H9 (cell line): ENCODE data around the gene CCDC148. TPM values are rescaled to one million over a fixed set of nuclear protein-coding genes. Genes with fewer than 3 reads are reported as not detected.

Experiments
- DNase-seq: peaks from one replicate; pipeline ENCODE4 v3.0.0-alpha.2; 2017
- H2AFZ ChIP-seq: one replicate; pipeline ENCODE4 v1.6.1; 2013; ENCODE audit warnings: mild to moderate bottlenecking, low read length, control low read depth, moderate library complexity
- H2AK5ac ChIP-seq: 2 replicates; pipeline ENCODE4 v1.6.1; 2013; ENCODE audit warnings: low read length, control low read depth, mixed read lengths; ENCODE audit not compliant: insufficient read length
- H2BK120ac ChIP-seq: one replicate; pipeline ENCODE4 v1.6.1; 2013; ENCODE audit warnings: low read depth, mild to moderate bottlenecking, low read length, control low read depth, inconsistent platforms; ENCODE audit not compliant: poor library complexity, severe bottlenecking
- H2BK12ac ChIP-seq: 2 replicates; pipeline ENCODE4 v1.6.1; 2013; ENCODE audit warnings: low read length, control low read depth, mixed read lengths, low read depth; ENCODE audit not compliant: insufficient read length
- H2BK15ac ChIP-seq: 2 replicates; pipeline ENCODE4 v1.6.1; 2013; ENCODE audit warnings: low read depth, low read length, control low read depth
- H2BK20ac ChIP-seq: one replicate; pipeline ENCODE4 v1.6.1; 2013; ENCODE audit warnings: low read depth, mild to moderate bottlenecking, low read length, control low read depth, inconsistent platforms; ENCODE audit not compliant: poor library complexity, severe bottlenecking
- H2BK5ac ChIP-seq: 2 replicates; pipeline ENCODE4 v1.6.1; 2013; ENCODE audit warnings: low read length, control low read depth, mixed read lengths; ENCODE audit not compliant: insufficient read length
- H3K14ac ChIP-seq: 2 replicates; pipeline ENCODE4 v1.6.1; 2013; ENCODE audit warnings: low read length, control low read depth; ENCODE audit not compliant: insufficient read depth
- H3K18ac ChIP-seq: 2 replicates; pipeline ENCODE4 v1.6.1; 2013; ENCODE audit warnings: low read depth, mild to moderate bottlenecking, mixed read lengths, low read length, control low read depth; ENCODE audit not compliant: insufficient read length
- H3K23ac ChIP-seq: 2 replicates; pipeline ENCODE4 v1.6.1; 2013; ENCODE audit warnings: low read length, control low read depth, mixed read lengths, low read depth; ENCODE audit not compliant: insufficient read length
- H3K23me2 ChIP-seq: 2 replicates; pipeline ENCODE4 v1.6.1; 2013; ENCODE audit warnings: low read depth, mild to moderate bottlenecking, mixed read lengths, low read length, control low read depth; ENCODE audit not compliant: insufficient read length, poor library complexity, severe bottlenecking
- H3K27ac ChIP-seq: 2 replicates; pipeline ENCODE4 v1.5.1; 2013; ENCODE audit warnings: low read length, control low read depth, mixed read lengths, low read depth; ENCODE audit not compliant: insufficient read length
- H3K27me3 ChIP-seq: 2 replicates; pipeline ENCODE4 v1.6.1; 2013; ENCODE audit warnings: low read length, control low read depth, inconsistent platforms; ENCODE audit not compliant: insufficient read depth
- H3K4ac ChIP-seq: 2 replicates; pipeline ENCODE4 v1.6.1; 2013; ENCODE audit warnings: low read depth, mild to moderate bottlenecking, control low read depth, inconsistent platforms, low read length, moderate library complexity
- H3K4me1 ChIP-seq: 2 replicates; pipeline ENCODE4 v1.6.1; 2013; ENCODE audit warnings: low read length, control low read depth, inconsistent platforms; ENCODE audit not compliant: insufficient read depth
- H3K4me2 ChIP-seq: 2 replicates; pipeline ENCODE4 v1.6.1; 2013; ENCODE audit warnings: low read length, control low read depth, mixed read lengths; ENCODE audit not compliant: insufficient read length, insufficient read depth
- H3K56ac ChIP-seq: 2 replicates; pipeline ENCODE4 v1.6.1; 2013; ENCODE audit warnings: low read depth, mild to moderate bottlenecking, mixed read lengths, low read length, control low read depth; ENCODE audit not compliant: insufficient read length
- H3K79me1 ChIP-seq: 2 replicates; pipeline ENCODE4 v1.6.1; 2013; ENCODE audit warnings: low read depth, mild to moderate bottlenecking, moderate library complexity, low read length, control low read depth, inconsistent platforms; ENCODE audit not compliant: insufficient read depth, poor library complexity, severe bottlenecking
- H3K79me2 ChIP-seq: 2 replicates; pipeline ENCODE4 v1.6.1; 2013; ENCODE audit warnings: low read length, control low read depth, inconsistent platforms; ENCODE audit not compliant: insufficient read depth
- H3K9ac ChIP-seq: 2 replicates; pipeline ENCODE4 v1.6.1; 2013; ENCODE audit warnings: low read length, control low read depth, mixed read lengths; ENCODE audit not compliant: insufficient read length; ENCODE audit errors: extremely low read depth
- H3K9me3 ChIP-seq: one replicate; pipeline ENCODE4 v1.6.1; 2013; ENCODE audit warnings: low read depth, low read length, inconsistent platforms; ENCODE audit not compliant: control insufficient read depth
- H3T11ph ChIP-seq: one replicate; pipeline ENCODE4 v1.6.1; 2013; ENCODE audit warnings: mild to moderate bottlenecking, low read length, control low read depth, inconsistent platforms
- H4K20me1 ChIP-seq: one replicate; pipeline ENCODE4 v1.6.1; 2013; ENCODE audit not compliant: control insufficient read depth, insufficient read length, insufficient read depth
- H4K5ac ChIP-seq: 2 replicates; pipeline ENCODE4 v1.6.1; 2013; ENCODE audit warnings: low read depth, mild to moderate bottlenecking, mixed read lengths, low read length, control low read depth; ENCODE audit not compliant: insufficient read length
- H4K8ac ChIP-seq: replicated peaks from 2 replicates; pipeline ENCODE4 v1.6.1; 2013; ENCODE audit warnings: low read length, control low read depth, mixed read lengths, low read depth; ENCODE audit not compliant: insufficient read length
- H4K91ac ChIP-seq: 2 replicates; pipeline ENCODE4 v1.6.1; 2013; ENCODE audit warnings: low read depth, mild to moderate bottlenecking, moderate library complexity, mixed read lengths, low read length, control low read depth; ENCODE audit not compliant: insufficient read length
- H3K27ac Mint-ChIP-seq, 3 experiments: 2 replicates in 2 of 3; 3 replicates in 1 of 3; pipeline ENCODE4 v1.8.0; 2020 to 2021; ENCODE audit warnings: mixed read lengths in 3 of 3, mild to moderate bottlenecking in 1 of 3, moderate library complexity in 1 of 3
- H3K27me3 Mint-ChIP-seq: 2 replicates; pipeline ENCODE4 v1.8.0; 2021; ENCODE audit warnings: low read depth, mild to moderate bottlenecking, moderate library complexity, mixed read lengths
- H3K36me3 Mint-ChIP-seq, 3 experiments: 2 replicates in 2 of 3; 3 replicates in 1 of 3; pipeline ENCODE4 v1.8.0; 2020 to 2021; ENCODE audit warnings: low read depth in 3 of 3, mixed read lengths in 3 of 3; ENCODE audit not compliant: insufficient read depth in 1 of 3
- H3K4me1 Mint-ChIP-seq, 2 experiments: 2 replicates each; pipeline ENCODE4 v1.8.0; 2020; ENCODE audit warnings: mixed read lengths in 2 of 2
- H3K4me3 Mint-ChIP-seq, 2 experiments: 2 replicates in 1 of 2; 3 replicates in 1 of 2; pipeline ENCODE4 v1.8.0; 2020 to 2021; ENCODE audit warnings: mild to moderate bottlenecking in 2 of 2, mixed read lengths in 2 of 2, moderate library complexity in 1 of 2
- H3K9me3 Mint-ChIP-seq, 2 experiments: 2 replicates in 1 of 2; 3 replicates in 1 of 2; pipeline ENCODE4 v1.8.0; 2020; ENCODE audit warnings: mild to moderate bottlenecking in 2 of 2, mixed read lengths in 2 of 2, moderate library complexity in 1 of 2
- WGBS: extraction: QIAGEN DNeasy Blood & Tissue Kit; methylation state at CpG from one replicate; pipeline ENCODE4 v1.1.7; 2013; ENCODE audit warnings: missing lambda C conversion rate, low lambda C conversion rate, mixed read lengths; ENCODE audit not compliant: insufficient read length; ENCODE audit errors: extremely low coverage; 5-methylcytosine and 5-hydroxymethylcytosine counted together
- total RNA-seq: library from RNA; stranded (reverse); gene quantifications from 2 replicates; pipeline ENCODE4 v1.2.1, GENCODE V29; 2021
- TF ChIP-seq, protein P1 (sequence below): fragments of 200-600 bp; sonication (generic); conservative IDR thresholded peaks from 3 replicates; pipeline ENCODE4 v1.8.0; 2021; ENCODE audit warnings: antibody characterized with exemption, mild to moderate bottlenecking

The CCDC148 gene
- total RNA-seq, 1 experiment from 2014 or later: 1.5 TPM

GRCh38 chr2:158135096-158135495, 321.5 kb downstream of the CCDC148 start:
- Histone ChIP-seq H3K4me2 (no peak overlapping the region), H3K4ac (no peak overlapping the region), H4K20me1 (no peaks in the 10 kb centered on the region), H2AK5ac (no peak overlapping the region), H4K91ac (no peak overlapping the region), H2BK20ac (no peak overlapping the region), H3K9ac (no peak overlapping the region), H3K23ac (no peak overlapping the region), H3K27me3 (no peaks in the 10 kb centered on the region), H2BK12ac (no peak overlapping the region), H3K79me1 (no peaks in the 10 kb centered on the region), H2BK5ac (no peak overlapping the region), H3K18ac (no peak overlapping the region), H4K5ac (no peak overlapping the region), H3K27ac (no peak overlapping the region), H2AFZ (no peak overlapping the region), H3K23me2 (no peaks in the 10 kb centered on the region), H3K9me3 (no peaks in the 10 kb centered on the region), H3K56ac (no peak overlapping the region), H4K8ac (no peak overlapping the region), H3T11ph (no peak overlapping the region), H3K4me1 (no peaks in the 10 kb centered on the region; the same call in 1 of the 2 replicates), H3K79me2 (no peaks in the 10 kb centered on the region), H2BK120ac (no peak overlapping the region), H3K14ac (no peak overlapping the region), H2BK15ac (no peak overlapping the region)
- H3K27me3 Mint-ChIP-seq: no peaks in the 10 kb centered on the region
- no peak overlapping the region for H3K4me3 Mint-ChIP-seq
- peaks cover 2 to 3% of the 10 kb centered on the region in 2 experiments; a peak in 1 of 4 replicates for H3K4me1 Mint-ChIP-seq
- no peak overlapping the region for H3K27ac Mint-ChIP-seq
- no peaks in the 10 kb centered on the region for H3K36me3 Mint-ChIP-seq
- TF ChIP-seq, protein P1, sequence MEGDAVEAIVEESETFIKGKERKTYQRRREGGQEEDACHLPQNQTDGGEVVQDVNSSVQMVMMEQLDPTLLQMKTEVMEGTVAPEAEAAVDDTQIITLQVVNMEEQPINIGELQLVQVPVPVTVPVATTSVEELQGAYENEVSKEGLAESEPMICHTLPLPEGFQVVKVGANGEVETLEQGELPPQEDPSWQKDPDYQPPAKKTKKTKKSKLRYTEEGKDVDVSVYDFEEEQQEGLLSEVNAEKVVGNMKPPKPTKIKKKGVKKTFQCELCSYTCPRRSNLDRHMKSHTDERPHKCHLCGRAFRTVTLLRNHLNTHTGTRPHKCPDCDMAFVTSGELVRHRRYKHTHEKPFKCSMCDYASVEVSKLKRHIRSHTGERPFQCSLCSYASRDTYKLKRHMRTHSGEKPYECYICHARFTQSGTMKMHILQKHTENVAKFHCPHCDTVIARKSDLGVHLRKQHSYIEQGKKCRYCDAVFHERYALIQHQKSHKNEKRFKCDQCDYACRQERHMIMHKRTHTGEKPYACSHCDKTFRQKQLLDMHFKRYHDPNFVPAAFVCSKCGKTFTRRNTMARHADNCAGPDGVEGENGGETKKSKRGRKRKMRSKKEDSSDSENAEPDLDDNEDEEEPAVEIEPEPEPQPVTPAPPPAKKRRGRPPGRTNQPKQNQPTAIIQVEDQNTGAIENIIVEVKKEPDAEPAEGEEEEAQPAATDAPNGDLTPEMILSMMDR: no peak
- no peak for DNase-seq
- no peaks in the 10 kb centered on the region; a peak in 1 of 5 replicates for H3K9me3 Mint-ChIP-seq
- no CpG with 5 or more reads among the region's 1 CpG for WGBS
